Fibroblast of the conjunctiva (primary cell): ENCODE results near the gene HHAT.

Experiments
- DNase-seq: peaks from one replicate; pipeline ENCODE4 v3.0.0-alpha.2; 2010; ENCODE audit warnings: low read depth

The HHAT gene

DNA sequence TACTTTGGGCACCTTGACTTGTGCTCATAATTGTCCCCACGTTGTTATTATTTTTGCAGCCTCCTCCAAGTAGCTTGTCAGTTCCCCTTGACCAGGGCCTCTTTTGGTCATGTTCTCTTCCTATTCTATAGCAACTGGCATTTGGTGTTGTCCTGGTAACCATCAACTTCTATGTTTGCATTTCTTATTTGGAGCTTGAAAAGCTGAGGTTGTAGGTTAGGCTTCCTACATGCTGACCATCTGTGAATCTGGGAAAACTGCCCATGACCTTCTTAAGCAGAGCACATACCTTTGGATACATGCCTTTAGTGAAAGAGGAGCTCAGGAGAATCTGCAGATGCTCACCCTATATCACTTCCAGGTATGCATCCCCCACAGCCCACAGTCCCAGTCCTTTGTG, 160.8 kb downstream of the HHAT start:
- no peak for DNase-seq

DNA sequence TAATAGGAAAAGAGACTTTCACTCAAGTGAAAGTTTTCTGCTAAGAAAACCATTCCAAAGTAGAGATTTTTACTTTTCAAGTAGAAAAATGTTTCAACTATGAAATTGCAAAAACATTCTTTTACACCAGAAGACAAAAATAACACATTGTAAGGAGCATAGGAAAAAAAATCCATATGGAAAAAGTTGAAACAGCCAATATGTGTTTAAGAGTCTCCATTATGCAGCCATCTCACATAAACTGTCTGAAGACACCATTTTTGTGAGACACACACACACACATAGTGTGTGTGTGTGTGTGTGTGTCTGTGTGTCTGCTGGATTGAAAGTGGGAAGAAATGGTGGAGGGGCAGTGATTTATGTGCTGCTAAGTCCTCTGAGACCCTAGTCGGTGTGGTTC, 162.1 kb downstream of the HHAT start:
- no peak for DNase-seq

DNA sequence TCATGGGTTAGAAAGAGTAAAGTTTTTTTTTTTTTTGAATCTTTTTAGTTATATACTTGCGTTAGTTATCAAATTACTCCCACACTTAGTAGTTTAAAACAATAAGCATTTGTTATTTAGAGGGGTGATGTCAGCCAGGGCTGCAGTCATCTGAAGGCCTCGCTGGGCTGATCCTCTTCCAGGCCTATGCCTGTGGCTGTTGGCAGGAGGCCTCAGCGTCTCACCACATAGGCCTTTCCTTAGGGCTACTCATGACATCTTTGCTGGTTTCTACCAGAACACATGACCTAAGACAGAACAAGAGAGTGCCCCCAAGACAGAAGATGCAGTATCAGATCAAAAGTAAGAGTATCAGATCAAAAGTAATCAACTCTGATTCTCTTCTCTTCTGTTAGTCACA, 167.4 kb downstream of the HHAT start:
- DNase-seq: no peak

DNA sequence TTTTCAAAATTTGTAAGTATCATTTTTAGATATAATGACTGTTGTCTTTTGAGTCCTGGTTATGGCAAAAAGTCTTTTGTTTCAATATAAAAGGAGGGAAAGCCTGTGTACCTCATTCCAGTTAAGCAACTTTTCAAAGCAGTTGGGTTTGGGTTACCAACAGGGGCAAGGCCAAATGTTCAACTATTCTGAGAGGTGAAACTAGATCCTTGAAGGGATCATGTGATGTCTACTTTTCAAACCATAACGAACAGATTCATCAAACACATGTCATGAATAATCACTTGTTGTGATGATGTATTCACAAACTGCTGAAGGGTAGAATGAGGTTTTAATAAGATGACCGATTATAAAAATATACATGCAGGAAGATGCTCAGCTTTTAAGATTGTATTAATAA, 171.3 kb downstream of the HHAT start:
- no peak for DNase-seq

DNA sequence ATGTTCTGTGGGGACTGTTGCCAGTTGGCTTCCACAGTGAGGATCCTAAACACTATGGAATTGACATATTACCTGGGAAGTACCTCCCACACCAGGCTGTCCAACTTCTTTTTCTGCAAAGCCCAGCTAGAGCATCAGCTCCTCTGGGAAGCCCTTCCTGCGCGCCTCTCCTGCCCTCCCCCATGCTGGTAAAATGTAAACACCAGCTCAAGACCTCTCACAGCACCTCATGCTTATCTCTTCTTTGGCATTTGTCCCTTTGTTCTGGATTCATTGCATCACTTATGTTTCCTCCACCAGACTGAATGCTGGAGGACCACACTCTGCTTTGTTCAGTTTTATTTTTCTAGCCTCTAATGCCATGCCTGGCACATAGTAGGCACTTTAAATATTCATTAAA, 172.1 kb downstream of the HHAT start:
- DNase-seq: no peak

DNA sequence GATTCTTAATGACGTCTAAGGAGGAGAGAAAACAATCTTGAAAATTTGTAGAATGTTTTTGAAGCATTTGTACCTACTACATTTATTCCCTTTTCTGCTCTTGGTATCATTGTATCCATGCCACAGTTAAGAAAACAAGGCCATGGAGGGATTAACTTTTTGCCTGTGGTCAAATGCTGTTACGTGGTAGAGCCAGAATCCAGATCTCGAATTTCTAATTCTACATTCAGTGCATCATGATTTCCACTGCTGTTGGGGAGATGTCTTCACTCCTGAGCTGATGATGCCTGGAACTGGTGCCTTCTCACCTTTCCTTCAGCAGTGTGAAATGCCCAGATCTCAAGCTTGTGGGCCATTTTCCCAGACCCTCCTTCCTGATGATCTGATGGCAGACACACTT, 175.6 kb downstream of the HHAT start:
- DNase-seq: no peak

DNA sequence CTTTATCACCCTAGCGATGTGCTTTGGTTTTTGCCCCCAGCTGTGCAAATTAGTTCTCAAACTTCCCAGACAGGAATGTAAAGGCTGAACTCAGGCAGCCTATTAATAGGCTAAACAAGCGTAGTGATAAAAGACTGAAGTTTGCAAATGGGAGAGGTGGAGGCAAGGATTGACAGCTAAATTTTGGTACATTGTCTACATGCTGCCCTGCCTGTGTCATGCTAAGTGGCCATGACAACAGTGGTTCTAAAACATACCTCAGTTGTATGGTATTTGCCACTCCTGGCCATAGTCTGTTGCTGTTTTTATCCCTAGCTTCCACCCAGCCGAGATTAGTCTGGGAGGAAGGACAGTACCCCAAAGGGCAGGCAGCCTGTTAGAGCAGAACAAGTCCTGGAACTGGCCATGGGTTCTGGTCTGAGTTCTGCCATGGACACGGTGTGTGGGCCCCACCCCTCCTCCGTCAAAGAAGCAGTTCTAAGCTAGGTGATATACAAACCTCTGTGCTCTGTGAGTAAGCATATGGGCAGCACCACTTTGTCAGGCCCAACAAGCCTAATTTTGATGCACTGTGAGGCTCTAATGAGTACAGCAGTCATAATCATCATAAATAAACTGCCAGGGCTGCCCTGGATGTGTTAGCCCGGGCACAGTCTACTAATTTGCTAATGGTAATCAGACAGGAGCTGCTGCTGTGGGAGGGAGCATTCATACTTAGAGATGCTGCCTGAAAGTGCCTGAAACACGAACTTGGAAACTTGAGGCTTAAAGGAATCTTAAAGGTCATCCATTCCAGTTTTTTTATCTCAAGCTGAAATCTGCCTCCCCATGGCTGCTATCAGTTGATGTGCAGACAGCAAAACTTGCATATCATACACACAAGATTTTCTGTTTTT, 177.1 kb downstream of the HHAT start:
- DNase-seq: no peak

DNA sequence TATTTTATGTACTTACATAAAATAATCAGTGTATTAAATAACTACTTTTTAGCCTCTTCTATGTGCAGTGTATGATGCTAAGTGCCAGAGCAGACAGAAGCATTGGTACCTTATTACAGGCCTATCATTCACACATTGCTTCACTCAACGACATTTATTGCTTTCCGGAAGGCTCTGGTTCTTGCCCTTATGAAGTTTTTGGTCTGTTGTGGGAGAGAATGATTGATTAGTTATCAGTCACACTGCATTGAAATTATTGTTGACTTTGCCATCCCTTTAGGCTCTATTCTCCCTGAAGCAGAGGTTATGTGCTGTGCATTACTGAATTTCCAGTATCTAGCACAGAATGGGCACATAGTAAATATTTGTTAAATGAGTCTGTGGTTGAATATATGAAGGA, 178.0 kb downstream of the HHAT start:
- DNase-seq: no peak

DNA sequence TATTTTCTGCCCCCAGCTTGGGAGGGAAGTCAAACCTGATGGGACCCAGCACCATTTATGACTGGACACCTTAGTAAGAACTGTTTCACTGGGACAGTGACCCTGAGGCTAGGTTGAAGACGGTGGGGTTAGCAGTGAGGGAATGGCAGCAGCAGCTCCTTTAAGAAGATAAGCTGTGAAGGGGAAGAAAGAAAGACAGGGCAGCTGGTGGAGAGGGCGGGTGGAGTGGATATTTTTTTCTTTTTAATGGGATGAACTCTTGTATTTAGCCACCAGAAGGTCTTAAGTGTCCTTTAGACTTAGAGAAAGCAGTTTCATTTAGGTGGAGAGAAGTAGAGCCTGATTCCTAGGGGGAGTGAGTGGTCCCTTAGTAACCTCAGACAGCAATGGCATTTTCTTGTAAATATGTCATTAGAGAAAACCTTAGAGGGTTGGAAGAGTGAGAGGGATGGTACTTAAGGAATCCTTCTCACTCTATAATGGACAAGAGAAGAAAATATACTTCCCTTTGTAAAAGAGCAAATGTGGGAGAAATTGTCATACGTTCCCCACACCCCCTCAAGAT, 187.5 kb downstream of the HHAT start:
- no peak for DNase-seq

DNA sequence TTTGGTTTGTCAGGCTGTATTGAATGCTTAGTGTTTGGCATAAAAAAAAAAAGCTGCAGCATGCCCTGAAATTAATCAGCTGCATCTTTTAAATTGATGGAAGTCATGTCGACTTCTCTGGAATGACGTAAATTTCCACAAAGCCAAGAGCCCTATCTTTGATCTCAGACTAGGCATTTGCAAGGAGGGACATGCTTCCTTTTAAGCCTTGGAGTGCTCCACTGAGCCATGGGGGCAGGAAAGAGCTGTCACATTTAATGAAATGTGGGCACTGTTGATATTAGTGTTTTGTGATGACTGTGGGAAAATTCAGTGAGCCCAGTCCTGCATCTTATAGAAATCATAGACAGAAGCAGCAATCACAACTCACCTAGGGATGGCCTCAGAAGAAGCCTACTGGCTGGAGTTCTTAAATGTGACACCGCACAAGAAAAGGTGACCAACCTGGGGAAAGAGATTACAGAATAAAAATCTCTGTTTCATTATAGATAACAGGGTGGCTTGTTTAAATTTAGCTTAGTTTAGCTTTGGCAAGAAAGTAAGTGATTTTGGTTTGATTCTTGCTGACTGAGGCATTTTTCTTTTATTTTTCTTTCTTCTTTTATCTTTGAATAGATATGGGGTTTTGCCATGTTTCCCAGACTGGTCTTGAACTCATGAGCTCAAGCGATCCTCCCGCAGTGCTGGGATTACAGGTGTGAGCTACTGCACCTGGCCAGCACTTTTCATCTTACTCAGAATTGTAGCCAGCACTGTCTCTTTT, 188.2 kb downstream of the HHAT start:
- no peak for DNase-seq

DNA sequence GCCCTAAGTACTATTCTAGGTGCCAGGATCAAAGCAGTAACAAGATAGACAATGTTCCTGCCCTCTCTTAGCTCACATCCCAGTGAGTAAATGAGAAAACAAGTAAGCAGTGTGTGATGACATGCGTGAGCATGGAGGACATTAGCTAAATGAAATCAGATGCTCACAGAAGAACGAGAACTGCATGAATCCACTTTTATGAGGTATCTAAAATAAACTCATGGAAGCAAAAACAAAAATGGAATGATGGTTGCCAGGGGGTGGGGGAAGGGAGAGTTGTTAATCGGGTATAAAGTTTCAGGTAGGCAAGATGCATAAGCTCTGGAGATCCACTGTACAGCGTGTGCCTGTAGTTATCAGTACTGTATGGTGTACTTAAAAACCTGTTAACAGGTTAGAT, 195.1 kb downstream of the HHAT start:
- DNase-seq: no peak

DNA sequence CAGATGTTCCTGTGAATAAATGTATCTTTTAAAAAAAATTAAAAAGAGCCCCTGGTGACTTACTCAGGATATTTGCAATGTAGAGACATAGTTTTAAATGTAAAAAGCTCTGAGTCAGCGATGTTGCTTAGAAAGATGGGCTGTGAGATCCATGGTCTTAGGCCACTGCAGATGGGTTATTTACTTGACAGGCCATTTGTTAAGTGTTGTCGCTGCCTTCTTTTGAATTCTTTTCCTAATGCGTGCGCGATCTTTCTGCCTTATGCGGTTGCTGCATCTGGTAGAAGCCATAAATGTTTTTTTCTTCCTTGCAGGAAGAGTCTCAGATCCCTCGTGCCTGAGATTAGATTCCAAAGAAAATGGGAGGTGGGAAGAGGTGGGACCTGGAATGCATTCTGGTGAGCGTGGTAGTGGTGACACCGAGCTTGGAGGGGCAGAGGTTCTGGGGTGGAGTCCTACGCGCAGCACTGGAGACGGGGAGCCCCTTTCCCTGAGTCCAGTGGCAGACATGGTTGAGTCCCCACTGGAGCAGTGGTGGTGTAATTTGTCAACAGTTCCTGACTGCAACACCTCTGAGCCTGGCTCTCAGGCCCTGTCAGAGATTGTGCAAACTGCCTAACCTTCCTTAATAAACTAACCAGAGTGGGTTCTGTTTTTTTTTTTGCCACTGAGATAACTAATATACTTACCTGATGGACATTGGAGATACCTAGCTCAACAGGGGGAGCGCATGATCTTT, 197.2 kb downstream of the HHAT start:
- DNase-seq: no peak

DNA sequence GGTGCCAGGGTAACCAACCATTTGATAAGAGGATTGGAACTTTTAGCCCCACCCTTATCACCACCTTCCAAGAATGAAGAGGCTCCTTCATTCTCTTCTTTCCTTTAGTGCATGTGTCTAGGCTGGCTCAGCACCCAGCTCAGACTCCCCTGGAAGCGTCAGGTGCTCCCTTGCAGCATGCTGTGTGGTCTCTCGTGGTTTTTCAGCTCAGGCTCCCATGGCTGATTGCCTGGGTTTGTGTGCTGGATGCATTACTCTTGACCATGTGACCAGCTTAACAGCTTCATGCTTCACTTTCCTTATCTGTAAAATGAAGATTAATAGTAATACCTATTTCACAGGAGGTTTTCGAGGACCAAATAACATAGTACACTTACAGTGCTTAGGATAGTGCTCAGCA, 198.4 kb downstream of the HHAT start:
- no peak for DNase-seq

DNA sequence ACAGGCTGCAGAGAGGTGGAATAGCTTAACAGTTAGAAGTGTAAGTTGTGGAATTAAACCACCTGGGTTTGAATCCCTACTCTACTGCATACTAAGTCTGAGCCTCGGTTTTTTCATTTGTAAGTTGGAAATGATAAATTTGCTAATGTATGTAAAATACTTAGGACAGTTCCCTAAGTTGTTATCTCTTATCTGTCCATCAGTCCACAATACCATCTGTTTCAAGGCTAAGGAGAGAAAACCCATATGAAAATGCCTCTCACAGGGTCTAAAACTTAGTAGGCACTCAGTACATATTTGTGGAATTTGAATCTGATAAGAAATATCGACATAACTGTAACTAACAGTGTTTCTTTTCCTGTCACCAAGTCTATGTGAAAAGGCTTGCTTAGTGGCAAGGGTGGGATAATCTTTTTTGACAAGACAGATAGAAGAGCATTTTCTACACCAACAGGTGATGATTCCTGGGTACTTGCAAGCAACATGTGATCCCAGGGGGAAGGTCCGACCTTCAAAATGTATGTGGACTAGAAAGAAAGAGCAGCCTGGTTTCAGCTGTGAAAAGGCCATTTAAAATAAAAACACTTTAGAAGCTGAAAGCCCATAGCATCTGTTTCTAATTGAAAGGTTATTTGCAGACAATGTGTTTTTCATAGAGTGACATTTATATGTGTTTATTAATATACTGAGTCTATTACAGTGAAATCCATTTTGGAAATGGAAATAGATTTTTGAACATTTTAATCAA, 202.9 kb downstream of the HHAT start:
- no peak for DNase-seq

DNA sequence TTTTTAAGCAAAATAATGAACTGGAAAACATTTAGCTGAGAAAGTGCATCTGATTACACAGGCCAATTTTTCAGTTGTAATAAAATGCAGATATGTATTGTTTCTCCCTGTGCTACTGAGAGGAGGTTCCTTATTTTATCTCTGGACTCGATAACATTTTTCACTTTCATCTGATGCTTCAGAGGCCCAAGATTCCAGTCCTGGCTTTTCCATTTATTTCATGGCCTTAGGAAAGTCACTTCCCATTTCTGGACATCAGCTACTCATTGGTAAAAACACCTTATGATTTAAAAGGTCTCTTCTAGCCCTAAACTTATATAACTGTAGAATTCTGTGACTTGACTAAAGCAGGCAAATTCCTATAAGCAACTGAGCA, 203.5 kb downstream of the HHAT start:
- no peak for DNase-seq

DNA sequence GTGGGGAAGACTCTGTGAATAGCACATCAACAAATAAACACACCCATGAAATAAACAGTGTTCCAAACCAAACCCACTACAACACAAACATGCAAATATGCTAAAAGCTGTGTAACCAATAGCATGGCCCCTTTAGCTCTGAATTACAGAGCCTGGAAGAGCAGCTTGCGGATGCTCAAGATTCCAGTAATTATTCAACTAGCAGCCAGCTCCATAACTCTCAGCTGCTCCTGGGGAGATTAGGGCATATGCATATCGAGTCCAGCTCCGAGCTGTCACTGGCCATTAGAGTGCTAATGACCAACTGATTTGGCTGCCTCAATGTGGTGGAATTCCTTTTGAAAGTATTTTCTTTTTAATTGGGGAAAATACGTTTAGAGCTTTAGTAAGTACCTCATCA, 207.1 kb downstream of the HHAT start:
- no peak for DNase-seq

DNA sequence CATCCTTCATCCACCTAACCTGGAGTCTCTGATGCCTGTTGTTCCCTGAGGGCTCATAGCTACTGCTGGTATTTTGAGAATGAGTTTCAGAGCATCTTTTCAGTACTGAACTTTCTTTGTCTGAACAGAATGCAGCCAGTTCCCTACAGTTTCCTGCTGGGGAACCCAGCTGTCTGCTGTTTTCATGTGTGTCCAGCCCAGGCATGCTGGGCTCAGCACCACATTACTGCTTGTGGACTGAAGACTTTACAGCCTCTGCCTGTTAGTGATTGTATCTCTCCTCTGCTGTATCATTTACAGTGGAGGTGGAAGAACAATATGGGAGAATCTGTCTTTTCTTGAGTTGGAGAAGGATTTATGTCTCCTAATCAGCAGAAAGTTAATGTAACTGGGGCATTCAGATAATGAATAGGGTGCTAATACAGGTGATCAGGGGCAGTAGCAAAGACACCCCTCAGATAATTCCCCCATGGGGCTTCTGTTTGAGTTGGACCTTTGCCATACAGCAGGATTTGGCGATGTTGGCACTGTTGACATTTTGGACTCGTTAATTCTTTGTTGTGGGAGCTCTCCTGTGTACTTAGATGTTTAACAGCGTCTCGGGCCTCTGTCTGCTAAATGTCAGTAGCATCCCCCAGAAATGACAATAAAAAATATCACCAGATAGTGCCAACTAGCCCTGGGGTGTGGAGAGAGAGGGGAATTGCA, 207.7 kb downstream of the HHAT start:
- no peak for DNase-seq

DNA sequence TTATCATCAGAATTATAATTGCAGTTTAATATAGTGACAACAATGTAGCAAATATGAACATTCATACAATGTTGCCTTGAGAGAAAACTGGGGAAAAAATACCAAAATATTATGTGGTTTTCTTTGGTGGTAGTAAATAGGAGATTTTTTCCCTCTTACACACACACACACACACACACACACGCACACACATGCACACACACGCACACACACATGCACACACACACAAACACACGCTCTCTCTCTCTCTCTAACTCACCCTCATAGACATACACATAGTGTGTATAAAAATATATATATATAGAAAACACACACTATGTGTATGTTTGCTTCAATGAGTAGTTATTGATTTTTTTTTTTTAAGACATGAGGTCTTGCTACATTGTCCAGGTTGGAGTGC, 211.6 kb downstream of the HHAT start:
- no peak for DNase-seq

DNA sequence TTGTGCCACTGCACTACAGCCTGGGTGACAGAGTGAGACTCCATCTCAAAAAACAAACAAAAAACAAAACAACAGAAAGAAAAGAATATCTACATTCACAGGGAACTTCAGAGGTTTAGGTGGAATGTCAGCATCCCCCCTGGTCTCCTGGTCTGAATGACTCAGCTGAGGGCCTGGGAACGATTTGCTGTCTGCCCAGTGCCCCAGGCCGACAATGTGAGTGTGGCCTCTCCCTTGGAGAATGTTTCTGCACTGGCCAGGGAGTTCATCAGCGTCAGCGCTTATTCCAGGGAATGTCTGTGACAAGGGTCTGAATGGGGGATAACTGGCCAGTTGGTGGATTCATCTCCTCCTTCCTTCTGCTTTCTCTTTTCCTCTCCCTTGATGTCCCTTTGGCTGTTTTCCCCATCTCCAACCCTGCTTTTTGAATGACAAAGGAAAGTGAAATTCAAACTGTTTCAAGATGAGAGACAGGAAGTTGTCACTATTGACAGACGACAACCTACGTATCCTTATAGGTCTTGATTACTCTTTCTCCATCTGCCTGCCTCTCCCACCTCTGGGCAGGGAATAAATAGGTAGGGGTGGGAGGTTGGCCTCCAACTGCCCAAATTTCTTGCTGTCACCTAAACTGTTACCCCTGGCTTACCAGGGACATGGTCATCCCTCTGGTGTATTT, 213.1 kb downstream of the HHAT start:
- DNase-seq: no peak

DNA sequence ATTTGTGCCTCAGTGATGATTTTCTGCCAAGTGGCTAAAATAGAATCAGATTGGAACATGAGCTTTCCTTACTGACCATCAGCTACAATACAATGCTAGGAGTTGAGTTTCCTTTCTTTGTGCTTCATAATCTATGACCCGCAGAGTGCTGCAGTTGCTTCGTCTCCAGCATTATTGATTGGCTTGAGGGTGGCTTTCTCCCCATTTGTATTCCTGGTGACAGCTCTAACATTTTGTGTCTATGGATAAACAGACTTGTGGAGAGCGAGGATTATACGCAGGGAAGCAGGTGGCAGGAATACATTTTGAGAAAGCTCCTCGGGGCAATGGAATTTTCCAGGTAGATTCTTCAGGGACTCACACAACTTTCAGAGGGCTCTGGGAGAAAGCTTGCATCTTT, 223.2 kb downstream of the HHAT start:
- DNase-seq: no peak

DNA sequence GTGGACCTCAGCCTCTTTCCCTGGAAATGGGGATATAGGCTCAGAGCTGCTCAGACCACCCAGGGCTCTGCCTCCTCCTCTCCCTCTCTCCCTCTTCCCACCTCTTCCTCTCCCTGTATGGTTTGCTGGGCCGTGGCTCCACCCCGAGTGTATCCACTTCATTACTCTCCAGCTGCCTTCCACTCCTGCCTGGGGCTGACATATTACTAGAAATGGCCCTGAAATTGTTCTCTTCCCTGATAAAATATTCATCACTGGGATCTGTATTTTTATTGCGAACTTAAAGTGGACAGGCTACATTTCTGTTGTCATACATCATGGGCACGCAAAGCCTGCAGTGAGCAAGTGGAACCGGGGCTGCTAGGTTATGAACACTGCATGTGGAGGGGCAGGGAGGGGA, 225.0 kb downstream of the HHAT start:
- DNase-seq: no peak
